ENCODE measurements around the gene NKD1.

Gene NKD1

DNA sequence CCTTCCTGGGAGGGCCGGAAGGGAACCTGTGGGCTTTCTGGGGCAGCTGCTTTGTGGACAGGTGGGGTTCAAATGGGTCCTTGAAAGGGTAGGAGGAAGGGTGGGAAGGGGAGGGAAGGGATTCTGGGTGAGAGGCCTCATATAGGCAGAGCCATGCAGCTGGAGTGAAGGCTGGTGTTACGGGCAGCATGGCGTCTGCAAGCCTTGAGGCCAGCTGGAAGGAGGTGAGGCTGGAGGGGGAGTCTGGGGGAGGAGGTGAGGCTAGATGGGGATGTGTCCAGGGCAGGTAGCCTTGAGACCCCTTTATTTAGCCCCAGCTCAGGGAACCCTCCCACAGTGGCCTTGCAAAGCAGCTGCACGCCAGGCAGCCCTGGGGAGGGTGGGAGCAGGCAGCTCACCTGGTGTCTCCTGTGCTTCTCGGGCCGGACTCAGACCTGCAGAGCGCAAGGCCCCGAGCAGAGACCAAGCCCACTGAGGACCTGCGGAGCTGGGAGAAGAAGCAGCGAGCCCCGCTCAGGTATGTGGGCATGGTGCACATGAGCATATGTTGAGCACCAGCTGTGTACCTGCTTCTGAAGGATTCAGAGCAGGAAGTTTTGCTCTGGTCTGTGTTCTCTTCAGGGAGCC, 82.3 kb downstream of the NKD1 start:
- no peak for TF ChIP-seq SIN3A (IDR thresholded peaks at IDR 0.05; ENCODE audit: borderline replicate concordance, insufficient read depth, low read length)
- TF ChIP-seq TAF1 (IDR thresholded peaks at IDR 0.05; ENCODE audit: borderline replicate concordance, insufficient read depth, low read length) = no peak
- TF ChIP-seq FOXP2 (optimal IDR thresholded peaks at IDR 0.05; ENCODE audit: borderline replicate concordance, extremely low read depth, extremely low read length, insufficient read depth) = no peak
- TF ChIP-seq REST (IDR thresholded peaks at IDR 0.05; ENCODE audit: insufficient read depth in 1 of 2, low read depth in 2 of 2, low read length in 2 of 2) = no peak

DNA sequence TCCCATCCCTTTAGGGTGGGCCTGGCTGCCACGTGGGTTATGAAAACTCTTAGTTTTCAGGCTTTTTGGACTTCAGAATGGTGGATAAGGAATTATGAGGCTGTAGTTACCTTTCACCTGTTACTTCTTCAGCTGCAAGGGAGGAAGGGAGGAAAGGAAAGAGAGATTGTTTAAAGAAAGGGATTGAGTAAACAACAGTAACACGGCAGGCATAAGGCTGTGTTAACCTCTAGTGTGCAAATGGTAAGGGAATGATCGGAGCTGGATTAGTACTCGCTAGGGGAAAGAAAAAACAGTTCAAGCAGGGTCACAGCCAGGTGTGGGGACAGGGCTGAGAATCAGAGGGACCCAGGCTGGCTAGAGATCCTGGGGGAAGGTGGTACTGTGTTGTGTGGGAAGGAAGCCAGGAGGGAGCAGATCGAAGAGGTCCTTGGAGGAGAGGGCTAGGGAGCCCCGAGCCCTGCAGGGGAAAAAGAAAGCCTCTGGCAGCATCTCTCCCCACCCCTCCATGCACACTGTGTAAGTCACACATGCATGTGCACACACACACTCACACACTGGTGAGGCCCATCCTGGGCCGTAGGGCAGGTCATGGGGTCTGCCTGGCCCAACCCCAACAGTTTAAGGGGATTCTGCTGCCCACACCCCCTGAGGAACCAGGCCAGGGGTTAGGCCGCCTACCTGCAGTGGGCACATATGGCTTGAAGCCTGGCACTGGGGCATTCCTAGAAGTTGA, 83.2 kb downstream of the NKD1 start:
- no peak for TF ChIP-seq REST (IDR thresholded peaks at IDR 0.05; ENCODE audit: insufficient read depth in 1 of 2, low read depth in 2 of 2, low read length in 2 of 2)
- TF ChIP-seq FOXP2 (optimal IDR thresholded peaks at IDR 0.05; ENCODE audit: borderline replicate concordance, extremely low read depth, extremely low read length, insufficient read depth) = no peak
- no peak for TF ChIP-seq TAF1 (IDR thresholded peaks at IDR 0.05; ENCODE audit: borderline replicate concordance, insufficient read depth, low read length)
- TF ChIP-seq POLR2AphosphoS5 (IDR thresholded peaks at IDR 0.05; ENCODE audit: low read depth, low read length) = no peak
- no peak for TF ChIP-seq SIN3A (IDR thresholded peaks at IDR 0.05; ENCODE audit: borderline replicate concordance, insufficient read depth, low read length)

DNA sequence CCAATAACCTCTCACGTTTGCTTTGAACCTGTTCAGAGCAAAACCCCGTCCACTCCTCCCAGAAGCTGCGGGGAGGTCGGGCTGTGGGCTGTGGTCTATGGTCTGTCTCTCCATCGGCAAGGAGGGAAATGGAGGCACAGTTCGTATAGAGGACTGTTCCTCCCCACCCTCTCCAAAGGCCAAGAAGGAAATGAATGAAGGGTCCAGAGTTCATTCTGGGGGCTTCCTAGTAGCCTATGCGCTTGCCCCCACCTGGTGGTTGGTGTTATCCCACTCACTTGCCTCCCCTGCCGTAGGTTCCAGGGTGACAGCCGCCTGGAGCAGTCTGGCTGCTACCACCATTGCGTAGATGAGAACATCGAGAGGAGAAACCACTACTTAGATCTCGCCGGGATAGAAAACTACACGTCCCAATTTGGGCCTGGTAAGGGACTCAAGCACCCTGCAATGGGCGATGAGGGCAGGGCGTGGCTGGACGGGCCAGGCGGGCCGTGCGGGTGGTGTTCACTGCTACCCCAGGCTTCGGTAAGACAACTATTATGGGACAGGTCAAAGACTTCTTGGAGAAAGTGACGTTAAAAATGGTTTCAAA, 83.9 kb downstream of the NKD1 start:
- TF ChIP-seq POLR2AphosphoS5 (IDR thresholded peaks at IDR 0.05; ENCODE audit: low read depth, low read length) (no peak), REST (IDR thresholded peaks at IDR 0.05; ENCODE audit: insufficient read depth in 1 of 2, low read depth in 2 of 2, low read length in 2 of 2) (no peak), FOXP2 (optimal IDR thresholded peaks at IDR 0.05; ENCODE audit: borderline replicate concordance, extremely low read depth, extremely low read length, insufficient read depth) (no peak), TAF1 (IDR thresholded peaks at IDR 0.05; ENCODE audit: borderline replicate concordance, insufficient read depth, low read length) (no peak), SIN3A (IDR thresholded peaks at IDR 0.05; ENCODE audit: borderline replicate concordance, insufficient read depth, low read length) (no peak)

GRCh38 chr16:50632927-50633800, 85.0 kb downstream of the NKD1 start:
- TF ChIP-seq FOXP2 (optimal IDR thresholded peaks at IDR 0.05; ENCODE audit: borderline replicate concordance, extremely low read depth, extremely low read length, insufficient read depth) = no peak
- TF ChIP-seq POLR2AphosphoS5 (IDR thresholded peaks at IDR 0.05; ENCODE audit: low read depth, low read length) = no peak
- no peak for TF ChIP-seq TAF1 (IDR thresholded peaks at IDR 0.05; ENCODE audit: borderline replicate concordance, insufficient read depth, low read length)
- no peak for TF ChIP-seq SIN3A (IDR thresholded peaks at IDR 0.05; ENCODE audit: borderline replicate concordance, insufficient read depth, low read length)
- TF ChIP-seq REST (IDR thresholded peaks at IDR 0.05; ENCODE audit: insufficient read depth in 1 of 2, low read depth in 2 of 2, low read length in 2 of 2) = no peak
